T-helper 1 cell treated with Interleukin-12 subunit alpha and Interleukin-12 subunit beta and Interleukin-4 antibody, amounts not matched to agents 30 μg/mL and 1 μg/mL, for 36 hours (primary cell): ENCODE measurements around the gene KRTAP10-2.

Experiments
- H3K27ac Mint-ChIP-seq: one replicate; pipeline ENCODE4 v1.8.0; 2021; ENCODE audit warnings: mild to moderate bottlenecking, mixed read lengths
- H3K27me3 Mint-ChIP-seq: one replicate; pipeline ENCODE4 v1.8.0; 2021; ENCODE audit warnings: low read depth, mixed read lengths
- H3K36me3 Mint-ChIP-seq: one replicate; pipeline ENCODE4 v1.8.0; 2021; ENCODE audit warnings: low read depth, mixed read lengths
- H3K4me1 Mint-ChIP-seq: one replicate; pipeline ENCODE4 v1.8.0; 2021; ENCODE audit warnings: low read depth, mixed read lengths
- H3K4me3 Mint-ChIP-seq: one replicate; pipeline ENCODE4 v1.8.0; 2021; ENCODE audit warnings: mild to moderate bottlenecking, moderate library complexity, mixed read lengths
- H3K9me3 Mint-ChIP-seq: one replicate; pipeline ENCODE4 v1.8.0; 2021; ENCODE audit warnings: mixed read lengths

The KRTAP10-2 gene

DNA sequence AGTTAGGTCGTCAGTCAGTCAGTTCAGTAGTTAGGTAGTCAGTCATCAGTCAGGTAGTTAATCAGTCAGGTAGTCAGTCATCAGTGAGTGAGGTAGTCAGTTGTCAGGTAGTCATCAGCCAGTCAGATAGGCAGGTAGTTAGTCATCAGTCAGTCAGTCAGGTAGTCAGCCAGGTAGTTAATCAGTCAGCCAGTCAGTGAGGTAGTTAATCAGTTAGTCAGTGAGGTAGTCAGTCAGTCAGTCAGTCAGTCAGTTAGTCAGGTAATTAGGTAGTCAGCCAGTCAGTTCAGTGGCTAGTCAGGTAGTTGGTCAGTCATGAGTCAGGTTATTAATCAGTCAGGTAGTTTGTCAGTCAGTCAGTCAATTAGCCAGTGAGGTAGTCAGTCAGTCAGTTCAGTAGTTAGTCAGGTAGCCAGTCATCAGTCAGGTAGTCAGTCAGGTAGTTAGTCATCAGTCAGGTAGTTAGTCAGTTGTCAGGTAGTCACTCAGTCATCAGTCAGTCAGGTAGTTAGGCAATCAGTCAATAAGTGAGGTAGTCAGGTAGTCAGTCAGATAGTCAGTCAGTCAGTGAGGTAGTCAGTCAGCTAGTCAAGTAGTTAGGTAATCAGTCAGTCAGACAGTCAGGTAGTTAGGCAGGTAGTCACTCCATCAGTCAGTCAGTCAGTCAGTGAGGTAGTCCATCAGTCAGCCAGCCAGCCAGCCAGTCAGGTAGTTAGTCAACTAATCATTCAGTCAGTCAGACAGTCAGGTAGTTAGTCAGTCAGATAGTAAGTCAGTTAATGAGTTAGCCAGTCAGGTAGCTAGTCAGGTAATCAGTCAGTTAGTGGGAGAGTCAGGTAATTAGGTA, 27.5 kb downstream of the KRTAP10-2 start:
- H3K4me3 Mint-ChIP-seq, result no peak overlapping the region
- H3K36me3 Mint-ChIP-seq, result no peaks in the 10 kb centered on the region
- H3K27ac Mint-ChIP-seq, result no peak overlapping the region
- H3K4me1 Mint-ChIP-seq, result no peaks in the 10 kb centered on the region
- no peaks in the 10 kb centered on the region for H3K9me3 Mint-ChIP-seq
- no peaks in the 10 kb centered on the region for H3K27me3 Mint-ChIP-seq

DNA sequence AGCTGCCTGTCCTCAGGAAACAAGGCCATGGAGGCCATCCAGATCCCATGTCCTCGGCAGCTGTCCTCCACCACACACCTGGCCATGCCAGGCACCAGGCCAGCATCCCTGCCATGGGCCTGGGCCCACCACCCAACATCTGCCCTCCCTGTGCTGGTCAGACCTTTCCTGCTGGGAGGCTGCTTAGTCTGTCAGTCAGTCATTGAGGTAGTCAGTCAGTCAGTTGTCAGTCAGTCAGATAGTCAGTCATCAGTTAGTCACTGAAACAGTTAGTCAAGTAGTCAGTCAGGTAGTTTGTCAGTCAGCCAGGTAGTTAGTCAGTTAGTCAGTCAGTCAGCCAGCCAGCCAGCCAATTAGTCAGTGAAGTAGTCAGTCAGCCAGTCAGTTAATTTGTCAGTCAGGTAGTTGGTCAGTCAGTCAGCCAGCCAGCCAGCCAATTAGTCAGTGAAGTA, 28.5 kb downstream of the KRTAP10-2 start:
- Mint-ChIP-seq H3K27ac (no peak overlapping the region), H3K9me3 (no peaks in the 10 kb centered on the region), H3K27me3 (no peaks in the 10 kb centered on the region), H3K4me1 (no peaks in the 10 kb centered on the region), H3K36me3 (no peaks in the 10 kb centered on the region), H3K4me3 (no peak overlapping the region)

DNA sequence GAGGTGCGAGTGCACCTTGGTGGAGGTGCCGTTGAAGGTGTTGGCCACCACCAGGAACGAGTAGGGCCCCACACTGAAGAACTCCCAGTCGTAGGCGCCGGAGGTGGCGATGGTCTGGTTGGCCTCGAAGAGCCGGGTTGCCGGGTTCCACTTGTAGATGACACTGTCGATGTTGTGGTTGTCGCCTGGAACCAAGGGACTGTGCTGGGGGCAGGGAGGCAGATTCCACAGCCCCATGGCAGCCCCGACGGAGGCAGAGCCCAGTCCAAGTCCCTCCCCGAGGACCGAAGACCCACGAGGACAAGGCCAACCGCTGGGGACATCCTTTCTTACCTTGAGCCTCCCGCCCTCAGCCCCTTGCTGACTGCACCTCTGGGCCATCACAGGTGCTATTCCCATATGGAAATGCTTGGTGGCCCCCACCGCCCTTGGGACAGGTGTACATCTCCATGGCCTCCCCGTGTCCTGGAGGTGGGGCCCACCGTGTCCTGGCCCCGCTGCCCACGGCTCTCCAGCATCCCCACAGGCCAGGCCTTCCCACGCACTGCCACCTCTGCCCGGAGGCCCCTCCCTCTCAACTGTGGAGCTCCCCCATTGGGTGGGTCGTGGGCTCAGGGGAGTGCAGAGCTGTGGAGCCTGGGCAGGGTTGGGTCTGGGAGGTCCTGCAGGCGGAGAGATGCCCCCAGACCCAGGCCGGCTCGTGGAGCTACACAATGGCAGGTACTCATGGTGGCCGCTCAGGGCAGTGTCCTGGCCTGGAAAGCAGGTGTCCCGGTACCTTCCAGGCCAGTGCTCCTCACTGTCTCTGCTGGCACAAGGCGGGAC, 29.2 kb downstream of the KRTAP10-2 start:
- Mint-ChIP-seq H3K27ac (no peak overlapping the region), H3K4me3 (no peak overlapping the region), H3K9me3 (no peaks in the 10 kb centered on the region), H3K27me3 (no peaks in the 10 kb centered on the region), H3K4me1 (no peaks in the 10 kb centered on the region), H3K36me3 (no peaks in the 10 kb centered on the region)

DNA sequence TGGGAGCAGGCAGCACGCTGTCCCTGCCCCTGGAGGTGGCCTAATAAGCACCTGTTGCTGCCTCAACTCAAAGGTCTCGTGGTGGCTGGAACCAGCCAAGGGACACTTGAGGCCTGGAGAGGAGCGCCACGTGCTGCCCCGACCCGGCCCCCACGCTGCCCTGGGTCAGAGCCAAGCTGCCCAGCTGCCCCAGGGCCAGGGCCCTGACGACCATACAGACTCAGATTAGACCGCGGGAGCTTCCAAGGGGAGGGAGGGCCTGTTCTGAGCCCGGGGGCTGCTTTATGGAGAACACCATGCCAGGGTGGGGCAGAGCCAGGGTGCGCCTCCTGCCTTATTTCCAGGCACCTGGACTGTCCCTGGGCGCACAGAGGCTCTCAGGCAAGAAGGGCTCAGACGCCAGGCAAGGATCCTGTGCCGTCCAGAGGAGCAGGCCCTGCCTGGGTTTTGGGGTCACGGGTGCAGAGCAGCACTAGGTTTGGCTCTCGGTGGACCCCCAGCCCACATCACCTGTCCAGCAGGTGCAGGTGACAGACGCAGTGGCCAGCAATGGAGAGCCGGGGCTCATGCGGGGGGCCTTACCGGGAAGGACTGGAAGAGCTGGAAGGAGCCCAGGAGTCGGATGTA, 29.9 kb downstream of the KRTAP10-2 start:
- H3K4me3 Mint-ChIP-seq, result no peak overlapping the region
- H3K4me1 Mint-ChIP-seq, result no peaks in the 10 kb centered on the region
- H3K36me3 Mint-ChIP-seq, result no peaks in the 10 kb centered on the region
- no peak overlapping the region for H3K27ac Mint-ChIP-seq
- no peaks in the 10 kb centered on the region for H3K27me3 Mint-ChIP-seq
- H3K9me3 Mint-ChIP-seq, result no peaks in the 10 kb centered on the region

DNA sequence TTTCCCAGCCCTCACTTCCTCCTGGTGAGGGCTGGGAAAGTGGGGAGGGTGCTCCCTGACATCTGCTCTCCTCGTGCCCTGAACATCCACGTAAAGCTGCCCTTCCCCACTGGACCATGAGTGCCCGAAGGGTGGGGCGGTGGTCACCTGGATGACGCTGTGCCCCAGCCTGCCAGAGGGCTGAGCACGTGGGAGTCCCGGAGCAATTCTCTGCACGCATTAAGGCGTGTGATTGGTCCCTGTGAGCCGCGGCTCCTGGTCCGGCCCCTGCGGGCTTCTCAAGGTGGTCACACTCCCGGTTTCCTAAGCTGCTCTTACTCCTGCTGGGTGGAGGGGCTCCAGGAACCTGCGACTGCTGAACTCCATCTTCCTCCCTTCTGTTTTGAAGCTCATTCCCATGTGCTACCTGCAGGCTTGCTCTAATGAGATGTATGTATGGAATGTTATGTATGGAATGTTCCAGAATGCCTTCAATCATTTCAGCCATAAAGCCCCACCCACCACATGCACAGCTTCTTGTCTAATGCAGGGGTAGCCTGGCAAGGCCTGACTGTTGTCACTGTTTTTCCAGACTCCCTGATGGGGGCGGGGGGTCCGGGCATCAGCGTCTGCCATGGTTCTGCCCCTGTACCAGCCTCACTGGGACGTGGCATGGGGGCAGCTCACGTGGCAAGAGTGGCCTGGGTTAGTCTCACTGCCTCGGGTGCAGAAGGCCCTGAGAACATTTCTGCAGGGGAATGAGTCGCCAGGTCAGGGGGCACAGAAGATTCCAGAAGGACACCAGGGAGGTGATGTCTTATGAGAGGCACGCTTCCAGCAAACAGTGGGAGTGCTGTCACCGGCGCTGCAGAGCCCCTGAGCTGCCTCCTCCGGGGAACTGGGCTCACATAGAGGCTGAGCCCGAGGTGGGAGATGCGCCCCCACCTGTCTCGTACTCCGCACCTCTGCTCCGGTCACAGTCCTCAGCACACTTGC, 30.7 kb downstream of the KRTAP10-2 start:
- Mint-ChIP-seq H3K9me3 (no peaks in the 10 kb centered on the region), H3K27ac (no peak overlapping the region), H3K27me3 (no peaks in the 10 kb centered on the region), H3K36me3 (no peaks in the 10 kb centered on the region), H3K4me1 (no peaks in the 10 kb centered on the region), H3K4me3 (no peak overlapping the region)

DNA sequence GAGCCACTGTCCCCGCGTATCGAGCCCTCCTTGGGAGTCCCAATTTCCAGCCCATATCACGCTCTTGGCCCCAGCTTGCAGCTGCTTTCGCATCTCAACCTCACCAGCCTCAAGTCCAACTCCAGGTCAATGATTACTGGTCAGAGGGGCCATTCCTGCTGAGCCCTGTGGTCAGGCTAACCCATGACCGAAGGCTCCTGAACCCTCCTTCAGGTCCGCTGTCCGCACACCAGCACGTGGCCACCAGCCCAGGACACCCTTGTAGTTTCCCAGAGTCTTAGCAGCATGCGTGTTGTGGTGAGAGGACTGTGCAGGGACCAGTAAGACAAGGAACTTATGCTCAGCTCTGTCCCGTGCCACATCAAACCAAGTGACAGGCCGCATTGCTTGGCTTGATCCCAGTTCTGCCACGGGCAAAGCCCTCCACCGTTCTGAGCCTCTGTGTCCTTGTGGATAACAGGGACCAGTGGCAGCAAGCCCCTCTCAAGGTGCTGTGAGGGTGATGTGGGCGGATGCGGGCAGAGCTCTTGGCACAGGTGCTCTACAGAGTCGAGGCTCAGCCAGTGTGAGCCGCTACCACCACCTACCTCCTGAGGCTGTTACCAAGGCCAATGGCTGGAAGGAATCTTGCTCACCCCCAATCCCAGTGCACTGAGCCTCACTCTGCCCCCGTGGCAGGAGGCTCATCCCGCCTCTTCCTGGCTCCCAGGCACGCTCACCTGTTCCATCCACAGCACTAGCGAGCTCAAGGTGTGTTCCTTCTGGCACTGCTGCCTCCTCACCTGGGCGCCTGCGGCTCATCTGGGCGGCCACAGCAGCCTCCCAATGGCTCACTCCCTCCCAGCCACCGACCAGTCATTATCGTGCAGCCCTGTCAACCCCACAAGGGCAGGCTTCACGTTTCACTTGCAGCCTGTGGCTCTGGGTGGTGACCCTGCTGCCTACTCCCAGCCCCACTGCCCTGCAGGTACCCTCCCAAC, 31.7 kb downstream of the KRTAP10-2 start:
- Mint-ChIP-seq H3K4me1 (no peaks in the 10 kb centered on the region), H3K9me3 (no peaks in the 10 kb centered on the region), H3K27ac (no peak overlapping the region), H3K4me3 (no peak overlapping the region), H3K36me3 (no peaks in the 10 kb centered on the region), H3K27me3 (no peaks in the 10 kb centered on the region)

DNA sequence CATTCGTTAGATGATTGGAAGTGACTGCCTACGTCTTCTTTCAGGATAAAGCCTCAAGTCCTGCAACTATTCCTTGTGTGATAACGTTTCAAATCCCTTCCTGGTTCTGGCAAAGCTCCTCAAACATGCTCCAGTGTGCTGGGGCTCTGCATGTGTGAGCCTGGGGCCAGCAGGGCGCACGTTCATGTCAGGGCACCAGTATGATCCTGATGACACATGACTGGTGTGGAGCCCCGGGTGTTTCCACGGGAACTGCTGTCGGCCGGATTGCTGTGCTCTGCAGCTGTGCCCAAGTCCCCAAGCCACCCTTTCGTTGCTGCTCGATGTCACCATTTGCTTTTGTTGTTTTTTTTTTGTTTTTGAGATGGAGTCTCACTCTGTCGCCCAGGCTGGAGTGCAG, 32.6 kb downstream of the KRTAP10-2 start:
- Mint-ChIP-seq H3K4me3 (no peak overlapping the region), H3K27ac (no peak overlapping the region), H3K27me3 (no peaks in the 10 kb centered on the region)

DNA sequence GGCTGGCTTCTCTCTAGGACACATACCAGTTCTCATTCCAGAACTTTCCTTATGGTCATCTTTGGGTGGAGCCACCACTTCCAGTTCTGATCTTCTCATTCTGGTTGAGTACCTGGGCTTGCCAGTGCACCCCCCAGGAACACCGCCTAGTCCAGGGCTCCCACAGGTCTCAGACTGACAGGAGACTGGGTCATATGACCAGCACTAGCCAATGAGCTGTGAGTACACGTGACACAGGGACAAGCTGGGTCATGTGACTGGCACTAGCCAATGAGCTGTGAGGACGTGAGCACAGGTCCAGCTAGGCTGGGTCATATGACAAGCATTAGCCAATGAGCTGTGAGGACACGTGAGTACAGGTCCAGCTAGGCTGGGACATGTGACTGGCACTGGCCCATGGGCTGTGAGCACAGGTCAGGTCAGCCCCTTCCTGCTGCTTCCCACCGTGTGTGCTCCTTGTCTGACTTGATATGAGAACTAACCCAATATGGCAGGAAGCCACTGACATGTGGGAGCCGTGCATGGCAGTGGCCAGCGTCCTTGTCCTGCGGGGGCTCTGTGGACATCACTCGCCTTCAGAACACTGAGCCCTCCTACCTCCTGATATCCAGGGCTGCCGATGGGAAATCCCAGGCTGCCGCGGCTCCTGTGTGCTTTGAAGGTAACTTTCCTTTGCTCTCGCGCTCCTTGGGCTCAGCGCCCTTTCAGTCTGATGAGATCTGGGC, 34.0 kb downstream of the KRTAP10-2 start:
- peak overlapping the region; percentile 9 for H3K27ac Mint-ChIP-seq
- H3K4me3 Mint-ChIP-seq, result peak overlapping the region; percentile 4
- H3K9me3 Mint-ChIP-seq, result no peaks in the 10 kb centered on the region
- no peaks in the 10 kb centered on the region for H3K4me1 Mint-ChIP-seq
- H3K36me3 Mint-ChIP-seq, result no peaks in the 10 kb centered on the region
- H3K27me3 Mint-ChIP-seq, result no peaks in the 10 kb centered on the region

More for the DNA sequence above, 32.6 kb downstream of the KRTAP10-2 start:
- Mint-ChIP-seq H3K9me3 (no peaks in the 10 kb centered on the region), H3K4me1 (no peaks in the 10 kb centered on the region), H3K36me3 (no peaks in the 10 kb centered on the region)

DNA sequence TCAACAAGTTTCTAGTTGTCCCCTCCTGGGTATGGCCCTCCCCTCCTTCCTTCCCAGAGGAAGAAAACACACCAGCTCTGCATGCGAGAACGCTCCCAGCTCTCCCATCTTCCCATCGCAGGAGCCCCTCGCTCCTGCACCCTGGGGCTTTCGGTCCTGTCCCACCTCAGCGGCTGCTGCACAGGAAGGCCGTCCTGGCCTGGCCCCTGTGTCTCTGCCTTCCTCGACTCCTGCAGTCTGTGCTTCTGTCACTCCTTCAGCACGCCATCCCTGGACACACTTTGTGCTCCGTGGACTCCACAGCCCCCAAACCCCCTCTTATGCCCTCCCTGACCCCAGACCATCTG, 34.5 kb downstream of the KRTAP10-2 start:
- no peaks in the 10 kb centered on the region for H3K9me3 Mint-ChIP-seq
- no peaks in the 10 kb centered on the region for H3K36me3 Mint-ChIP-seq
- H3K27me3 Mint-ChIP-seq, result no peaks in the 10 kb centered on the region
- no peaks in the 10 kb centered on the region for H3K4me1 Mint-ChIP-seq
- no peak overlapping the region for H3K4me3 Mint-ChIP-seq
- H3K27ac Mint-ChIP-seq, result peak overlapping the region; percentile 9

DNA sequence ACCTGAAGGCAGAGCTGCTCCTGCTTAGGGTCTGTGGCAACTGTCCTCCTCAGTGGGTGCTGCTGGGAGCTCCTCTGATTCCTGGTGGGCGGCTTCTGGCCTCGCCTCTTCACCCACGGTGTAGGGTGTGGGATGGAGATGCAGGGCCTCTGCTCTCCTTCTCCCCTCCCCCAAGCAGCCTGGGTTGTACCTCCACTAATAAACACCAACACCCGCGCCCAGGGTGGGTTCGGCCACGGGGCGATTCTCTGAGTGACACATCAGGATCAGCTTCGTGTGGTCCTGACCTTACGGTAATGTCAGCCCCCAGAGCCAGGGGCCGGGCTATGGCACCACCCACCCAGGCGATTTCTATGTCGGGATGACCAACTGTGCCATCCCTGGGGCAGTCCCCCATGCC, 35.0 kb downstream of the KRTAP10-2 start:
- H3K4me1 Mint-ChIP-seq, result no peaks in the 10 kb centered on the region
- no peaks in the 10 kb centered on the region for H3K9me3 Mint-ChIP-seq
- H3K36me3 Mint-ChIP-seq, result no peaks in the 10 kb centered on the region
- H3K27ac Mint-ChIP-seq, result no peak overlapping the region
- no peak overlapping the region for H3K4me3 Mint-ChIP-seq
- H3K27me3 Mint-ChIP-seq, result no peaks in the 10 kb centered on the region

DNA sequence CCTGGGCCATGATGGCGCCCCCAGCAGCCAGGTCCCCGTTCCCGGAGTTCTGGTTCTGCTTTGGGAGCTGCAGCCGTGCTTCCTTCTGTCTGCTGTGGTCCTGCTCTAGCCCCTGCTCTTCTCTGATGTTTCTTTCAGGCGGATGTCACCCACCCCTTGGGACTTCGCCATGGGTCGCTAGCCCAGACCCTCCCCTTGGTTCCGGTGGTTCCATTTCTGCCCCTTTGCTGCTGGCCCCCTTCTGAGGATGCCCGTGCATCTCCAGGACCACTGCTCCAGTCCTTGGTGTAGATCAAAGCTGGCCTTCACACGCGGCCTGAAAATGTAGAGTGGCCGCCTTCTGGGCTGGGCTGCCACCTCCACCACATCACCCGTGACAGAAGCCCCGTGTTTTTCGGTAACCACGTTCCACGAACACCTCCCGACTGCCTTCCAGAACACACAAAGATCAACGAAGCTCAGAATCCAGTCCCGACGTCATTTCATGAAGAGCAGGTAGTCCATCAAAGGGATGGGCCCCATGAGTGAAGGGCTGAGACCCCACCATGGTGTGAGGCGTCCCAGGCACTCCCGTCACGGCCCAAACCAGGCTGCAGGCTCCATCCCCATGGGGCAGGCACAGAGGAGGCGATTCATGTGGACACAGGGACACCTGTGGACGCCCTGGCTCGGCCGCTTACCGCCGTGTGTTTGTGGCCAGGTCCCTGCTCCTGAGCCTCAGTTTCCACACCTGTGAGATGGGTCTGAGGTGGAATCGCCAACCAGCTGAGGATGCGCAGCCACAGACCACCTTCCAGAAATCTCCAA, 35.7 kb downstream of the KRTAP10-2 start:
- Mint-ChIP-seq H3K9me3 (no peaks in the 10 kb centered on the region), H3K27ac (no peak overlapping the region), H3K36me3 (no peaks in the 10 kb centered on the region), H3K4me3 (no peak overlapping the region), H3K4me1 (no peaks in the 10 kb centered on the region), H3K27me3 (no peaks in the 10 kb centered on the region)

DNA sequence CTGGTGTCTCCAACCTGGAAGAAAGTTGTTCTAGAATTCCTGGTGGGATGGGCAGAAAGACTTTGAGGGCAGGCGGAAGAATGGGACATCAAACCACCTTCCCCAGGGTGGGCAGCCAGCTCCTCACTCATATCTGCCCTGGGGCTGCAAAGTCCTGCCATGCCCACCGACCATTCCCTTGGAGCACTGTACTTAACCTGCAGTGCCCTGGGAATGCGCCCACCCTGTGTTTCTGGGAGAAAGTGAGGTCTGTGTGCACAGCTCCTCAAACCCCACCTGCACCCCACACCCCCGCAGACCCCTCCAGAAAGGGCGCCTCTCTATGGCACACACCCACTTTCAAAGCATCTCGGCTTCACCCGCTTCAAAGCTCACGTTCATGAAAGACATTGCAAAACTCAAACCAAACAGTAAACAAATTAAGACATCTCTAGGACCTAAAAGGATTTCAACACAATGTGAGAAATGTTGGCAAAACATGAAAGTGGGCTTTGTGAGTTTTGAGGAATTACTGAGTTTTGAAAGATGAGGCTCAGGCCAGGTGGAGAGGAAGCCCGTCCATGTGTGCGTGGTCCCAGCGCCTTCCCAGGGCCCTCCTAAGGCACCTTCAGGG, 36.5 kb downstream of the KRTAP10-2 start:
- Mint-ChIP-seq H3K9me3 (no peaks in the 10 kb centered on the region), H3K36me3 (no peaks in the 10 kb centered on the region), H3K27ac (no peak overlapping the region), H3K4me1 (no peaks in the 10 kb centered on the region), H3K27me3 (no peaks in the 10 kb centered on the region), H3K4me3 (no peak overlapping the region)
